GM12891 (cell line): ENCODE results near the gene ARFGEF3.
"Not testable (repeated sequence)": the region's sequence is repeated elsewhere in the genome, so short reads cannot be mapped to it uniquely, and the experiment has no call there.

Experiments
- DNase-seq: peaks from one replicate; pipeline ENCODE4 v3.0.0; 2011; ENCODE audit warnings: low spot score; ENCODE audit not compliant: insufficient read length
- FAIRE-seq: peaks from 2 replicates; lab custom pipeline; 2011; peaks lifted over from hg19 to GRCh38; lab: Jason Lieb, UNC
- PAX5 ChIP-seq: IDR thresholded peaks from 2 replicates; pipeline ENCODE4 v1.6.1; 2011; ENCODE audit warnings: low read length, moderate library complexity, mild to moderate bottlenecking; ENCODE audit not compliant: insufficient read depth, severe bottlenecking
- POLR2A ChIP-seq: IDR thresholded peaks from 2 replicates; pipeline ENCODE4 v1.6.1; 2011; ENCODE audit warnings: low read depth, low read length, control low read depth
- POLR2AphosphoS5 ChIP-seq: IDR thresholded peaks from 2 replicates; pipeline ENCODE4 v1.6.1; 2011; ENCODE audit warnings: low read depth, low read length, control low read depth
- POU2F2 ChIP-seq: IDR thresholded peaks from 2 replicates; pipeline ENCODE4 v1.6.1; 2011; ENCODE audit warnings: low read depth, mild to moderate bottlenecking, control low read depth, low read length, moderate library complexity
- SPI1 ChIP-seq: IDR thresholded peaks from 2 replicates; pipeline ENCODE4 v1.6.1; 2011; ENCODE audit warnings: low read depth, low read length, control low read depth
- TAF1 ChIP-seq: IDR thresholded peaks from 2 replicates; pipeline ENCODE4 v1.6.1; 2011; ENCODE audit warnings: low read depth, low read length, control low read depth

ARFGEF3 gene

GRCh38 chr6:138347864-138348263, 186.1 kb downstream of the ARFGEF3 start:
- TF ChIP-seq POLR2A: no peak
- no peak for TF ChIP-seq POLR2AphosphoS5
- no peak for TF ChIP-seq POU2F2
- no peak for TF ChIP-seq SPI1
- no peak for TF ChIP-seq PAX5
- TF ChIP-seq TAF1: no peak
- DNase-seq (no peak), FAIRE-seq (no peak)

DNA sequence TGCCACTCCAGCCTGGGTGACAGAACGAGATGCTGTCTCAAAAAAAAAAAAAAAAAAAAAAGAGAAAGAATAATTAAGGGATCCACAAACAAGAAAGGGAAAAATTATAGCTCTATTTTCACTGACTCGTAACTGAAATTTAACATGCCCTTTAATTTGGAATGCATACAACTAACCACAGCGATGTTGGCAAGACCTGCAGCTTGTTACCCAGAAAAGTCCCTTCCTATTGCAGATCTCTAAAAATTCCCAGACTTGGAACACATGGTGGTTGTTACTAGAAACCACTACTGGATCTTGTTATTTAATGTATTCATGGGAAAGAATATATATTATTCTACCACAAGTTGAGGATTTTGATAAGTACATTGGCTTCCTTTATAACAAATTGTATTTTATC, 188.2 kb downstream of the ARFGEF3 start:
- FAIRE-seq (no peak), DNase-seq (no peak)
- TF ChIP-seq POU2F2 (no peak), TAF1 (no peak), POLR2A (no peak), SPI1 (no peak), PAX5 (no peak), POLR2AphosphoS5 (no peak)

DNA sequence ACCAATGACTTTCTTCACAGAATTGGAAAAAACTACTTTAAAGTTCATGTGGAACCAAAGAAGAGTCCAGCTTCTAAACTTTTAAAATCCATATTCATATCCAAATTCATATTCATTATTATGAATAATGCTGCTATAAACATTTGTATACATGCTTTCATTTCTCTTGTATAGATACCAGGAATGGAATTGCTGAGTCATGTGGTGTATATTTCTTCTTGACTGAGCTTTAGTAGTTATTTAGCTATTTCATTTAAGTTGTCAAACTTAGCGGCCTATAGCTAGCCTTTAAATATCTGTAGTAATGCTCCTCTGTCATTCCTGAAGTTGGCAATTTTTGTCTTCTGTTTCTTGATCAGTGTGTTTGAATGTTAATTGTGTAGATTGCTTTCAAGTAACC, 196.2 kb downstream of the ARFGEF3 start:
- TF ChIP-seq SPI1 (no peak), POU2F2 (no peak), PAX5 (no peak), POLR2AphosphoS5 (no peak), POLR2A (no peak), TAF1 (no peak)
- FAIRE-seq: no peak

DNA sequence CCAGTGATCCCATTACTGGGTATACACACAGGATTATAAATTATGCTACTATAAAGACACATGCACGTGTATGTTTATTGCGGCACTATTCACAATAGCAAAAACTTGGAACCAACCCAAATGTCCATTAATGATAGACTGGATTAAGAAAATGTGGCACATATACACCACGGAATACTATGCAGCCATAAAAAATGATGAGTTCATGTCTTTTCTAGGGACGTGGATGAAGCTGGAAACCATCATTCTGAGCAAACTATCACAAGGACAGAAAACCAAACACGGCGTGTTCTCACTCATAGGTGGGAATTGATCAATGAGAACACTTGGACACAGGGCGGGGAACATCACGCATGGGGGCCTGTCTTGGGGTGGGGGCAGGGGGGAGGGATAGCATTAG, 206.9 kb downstream of the ARFGEF3 start:
- FAIRE-seq, DNase-seq: not testable (repeated sequence)

More for the DNA sequence above, 196.2 kb downstream of the ARFGEF3 start:
- DNase-seq: no peak

DNA sequence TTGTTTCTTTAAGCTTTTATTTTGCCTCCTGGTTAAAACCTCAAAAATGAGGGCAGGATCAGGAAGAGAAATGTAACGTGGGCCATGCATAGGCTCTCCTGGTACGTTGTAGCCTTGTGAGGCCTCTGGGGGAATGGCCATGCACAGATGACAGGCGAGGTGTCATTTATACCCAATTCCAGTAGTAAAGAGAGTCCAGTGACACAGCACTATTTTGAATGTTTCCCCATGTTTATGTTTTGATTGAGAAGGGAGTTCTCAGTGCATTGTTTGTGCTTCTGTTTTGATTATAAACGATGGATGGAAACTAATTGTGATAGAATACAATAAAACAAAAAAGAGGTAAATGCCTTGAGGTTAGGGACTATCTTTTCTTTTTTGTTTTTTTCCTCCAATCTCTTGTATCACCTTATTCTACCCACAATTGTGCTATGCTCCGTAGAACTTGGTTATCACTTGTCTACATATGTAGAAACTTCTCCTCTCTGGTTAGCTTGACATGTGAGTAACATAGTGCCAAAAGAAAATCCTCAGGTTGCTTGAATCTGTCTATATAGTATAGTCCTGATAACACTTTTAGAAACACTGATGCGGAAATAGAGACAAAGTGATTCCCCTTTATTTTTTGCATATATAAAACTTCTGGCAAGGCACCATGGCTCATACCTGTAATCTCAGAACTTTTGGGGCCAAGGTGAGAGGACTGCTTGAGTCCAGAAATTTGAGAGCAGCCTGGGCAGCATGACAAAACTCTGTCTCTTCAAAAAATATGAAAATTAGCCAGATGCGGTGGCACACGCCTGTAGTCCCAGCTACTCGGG, 209.1 kb downstream of the ARFGEF3 start:
- FAIRE-seq (no peak), DNase-seq (no peak)

GRCh38 chr6:138371452-138371711, 209.6 kb downstream of the ARFGEF3 start:
- no peak for FAIRE-seq
- TF ChIP-seq SPI1 (no peak), PAX5 (no peak), POU2F2 (no peak), TAF1 (no peak), POLR2A (no peak), POLR2AphosphoS5 (no peak)
- no peak for DNase-seq

More for the DNA sequence above, 209.1 kb downstream of the ARFGEF3 start:
- TF ChIP-seq SPI1 (no peak), POU2F2 (no peak), PAX5 (no peak), TAF1 (no peak), POLR2A (no peak), POLR2AphosphoS5 (no peak)

DNA sequence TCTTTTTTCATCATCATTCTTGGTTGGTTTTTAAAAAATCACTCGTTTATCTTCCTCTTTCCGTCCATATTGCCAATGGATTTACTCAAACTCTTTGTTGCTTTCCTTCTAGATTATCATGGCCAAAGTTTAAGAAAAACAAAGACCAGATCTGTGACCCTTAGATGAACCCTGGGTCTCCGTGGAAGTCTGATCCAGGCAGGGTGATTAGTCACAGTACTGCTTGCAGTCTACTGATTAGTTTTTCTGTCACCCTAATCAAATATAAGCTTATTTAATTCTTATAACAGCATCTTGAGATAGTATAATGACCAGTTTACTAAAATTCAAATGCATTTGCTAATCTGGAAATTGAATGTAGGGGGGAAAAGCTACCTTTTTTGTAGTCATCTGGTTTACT, 210.0 kb downstream of the ARFGEF3 start:
- no peak for DNase-seq
- no peak for TF ChIP-seq SPI1
- no peak for TF ChIP-seq POU2F2
- TF ChIP-seq POLR2AphosphoS5: no peak
- no peak for TF ChIP-seq PAX5
- no peak for TF ChIP-seq TAF1
- no peak for TF ChIP-seq POLR2A
- no peak for FAIRE-seq

- TF ChIP-seq SPI1 (no peak), POLR2AphosphoS5 (no peak), TAF1 (no peak), POU2F2 (no peak), PAX5 (no peak), POLR2A (no peak)
- no peak for FAIRE-seq
- no peak for DNase-seq
Measured at GRCh38 chr6:138372711-138373463, 211.1 kb downstream of the ARFGEF3 start.

- DNase-seq: no peak
- TF ChIP-seq SPI1 (no peak), POU2F2 (no peak), PAX5 (no peak), TAF1 (no peak), POLR2AphosphoS5 (no peak)
- no peak for FAIRE-seq
Measured at GRCh38 chr6:138374230-138374629, 212.5 kb downstream of the ARFGEF3 start.

DNA sequence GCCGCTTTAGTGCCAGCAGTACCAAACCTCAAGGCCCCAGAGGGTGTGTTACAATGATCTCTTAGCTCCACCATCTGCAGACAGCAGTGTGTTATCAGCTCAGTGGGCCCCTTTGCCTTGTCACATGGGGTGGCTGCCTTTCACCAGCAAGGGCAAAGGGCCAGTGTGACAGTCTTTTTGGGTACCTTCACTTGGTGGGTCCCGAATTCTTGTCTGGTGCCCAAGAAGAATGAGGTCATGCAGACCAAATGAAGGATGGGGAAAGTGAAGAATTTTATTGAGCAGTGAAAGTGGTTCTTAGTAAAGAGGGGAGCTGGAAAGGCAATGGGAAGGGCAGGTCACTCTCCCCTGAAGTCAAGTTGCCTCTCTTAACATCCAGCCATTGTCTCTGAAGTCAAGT, 213.1 kb downstream of the ARFGEF3 start:
- no peak for FAIRE-seq

More for the DNA sequence above, 213.1 kb downstream of the ARFGEF3 start:
- no peak for DNase-seq
- TF ChIP-seq TAF1 (no peak), POU2F2 (no peak), PAX5 (no peak), POLR2A (no peak), SPI1 (no peak), POLR2AphosphoS5 (no peak)
